ENCODE measurements around the gene KRT81.
"Not testable (repeated sequence)": the region's sequence is repeated elsewhere in the genome, so short reads cannot be mapped to it uniquely, and the experiment has no call there.

KRT81 gene

DNA sequence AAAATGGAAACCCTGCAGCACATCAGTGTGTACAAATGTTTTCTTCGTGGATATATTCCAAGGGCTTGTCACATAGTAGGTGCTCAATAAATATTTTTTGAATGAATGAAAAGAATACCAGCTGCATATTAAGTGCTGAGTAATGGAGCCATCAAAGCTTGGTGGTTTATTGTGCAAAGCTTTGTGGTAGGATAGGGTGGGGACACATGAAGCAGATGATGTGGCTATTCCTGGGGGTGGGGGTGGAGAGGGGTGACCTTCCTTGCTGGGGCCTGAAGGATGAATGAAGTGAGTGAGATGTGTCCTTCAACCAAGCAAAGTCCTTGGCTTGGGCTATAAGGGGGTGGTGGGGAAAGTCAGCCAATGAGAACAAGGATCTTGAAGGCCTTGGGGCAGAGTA, 4.3 kb upstream of the KRT81 start:
- DNase-seq, result no peak

DNA sequence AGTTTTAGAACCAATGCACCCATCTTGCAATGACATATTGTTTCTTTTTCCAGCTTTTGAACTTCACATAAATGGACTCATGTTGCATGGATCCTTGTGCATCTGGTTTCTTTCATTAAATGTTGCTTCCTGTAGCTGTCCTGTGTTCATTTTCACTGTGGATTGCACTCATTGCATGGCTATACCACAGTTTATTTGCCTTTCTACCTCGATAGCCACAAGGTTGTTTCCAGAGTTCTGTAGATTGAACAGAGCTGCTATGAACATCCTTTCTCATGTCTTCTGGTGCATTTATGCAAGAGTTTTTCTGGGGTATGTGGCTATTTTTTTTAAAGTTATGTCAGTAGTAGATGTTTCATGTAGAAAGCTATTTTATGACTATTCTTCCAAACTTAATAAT, 3.5 kb upstream of the KRT81 start:
- no peak for DNase-seq

DNA sequence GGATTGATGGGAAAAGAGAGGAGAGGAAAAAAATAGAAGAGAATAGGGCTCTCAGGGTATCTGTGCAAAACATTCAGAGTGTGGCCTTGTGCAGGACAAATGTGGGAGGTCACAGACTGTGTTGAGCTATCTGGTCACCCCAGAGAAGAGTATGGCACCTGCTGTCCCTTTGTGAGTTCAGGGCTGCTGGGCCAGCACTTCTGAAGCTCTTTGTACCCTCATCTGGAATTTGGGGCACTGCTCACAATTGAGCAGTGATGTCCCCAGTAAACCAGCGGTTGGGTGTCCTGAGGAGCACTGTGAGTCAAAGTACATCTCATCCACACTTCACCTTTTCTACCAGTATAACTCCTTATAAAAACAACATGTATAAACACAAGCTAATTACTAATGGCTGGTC, 2.6 kb upstream of the KRT81 start:
- no peak for DNase-seq

DNA sequence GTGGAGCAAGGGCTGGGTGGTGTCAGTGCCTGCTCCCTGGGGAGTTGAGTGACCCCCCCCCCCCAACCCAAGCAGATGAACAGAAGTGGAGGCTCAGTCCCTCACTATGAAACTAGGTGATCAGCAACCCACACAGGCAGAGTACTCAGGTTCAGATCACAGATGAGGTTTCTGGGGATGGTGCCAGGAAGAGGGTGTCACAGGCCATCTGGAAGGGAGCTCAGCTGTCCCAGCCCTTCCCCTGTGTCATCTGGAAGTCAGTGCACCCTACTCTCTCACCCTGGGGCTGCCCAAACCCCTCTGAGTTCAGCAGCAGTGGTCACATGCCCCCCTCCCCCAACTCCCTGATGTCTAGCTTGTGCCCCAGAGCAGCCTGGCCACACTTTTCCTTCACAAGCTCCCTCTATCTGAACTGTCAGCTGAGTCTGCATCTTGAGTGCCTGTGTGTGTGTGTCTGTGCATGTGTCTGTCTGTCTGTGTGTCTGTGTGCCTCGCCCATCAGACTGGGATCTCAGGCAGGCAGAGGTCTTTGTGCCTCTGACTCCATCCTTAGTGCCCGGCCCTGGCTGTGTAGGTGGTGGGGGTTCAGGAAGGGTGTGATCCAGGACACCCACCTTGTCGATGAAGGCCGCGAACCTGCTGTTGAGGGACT, 725 bp downstream of the KRT81 start:
- not testable (repeated sequence) for DNase-seq

DNA sequence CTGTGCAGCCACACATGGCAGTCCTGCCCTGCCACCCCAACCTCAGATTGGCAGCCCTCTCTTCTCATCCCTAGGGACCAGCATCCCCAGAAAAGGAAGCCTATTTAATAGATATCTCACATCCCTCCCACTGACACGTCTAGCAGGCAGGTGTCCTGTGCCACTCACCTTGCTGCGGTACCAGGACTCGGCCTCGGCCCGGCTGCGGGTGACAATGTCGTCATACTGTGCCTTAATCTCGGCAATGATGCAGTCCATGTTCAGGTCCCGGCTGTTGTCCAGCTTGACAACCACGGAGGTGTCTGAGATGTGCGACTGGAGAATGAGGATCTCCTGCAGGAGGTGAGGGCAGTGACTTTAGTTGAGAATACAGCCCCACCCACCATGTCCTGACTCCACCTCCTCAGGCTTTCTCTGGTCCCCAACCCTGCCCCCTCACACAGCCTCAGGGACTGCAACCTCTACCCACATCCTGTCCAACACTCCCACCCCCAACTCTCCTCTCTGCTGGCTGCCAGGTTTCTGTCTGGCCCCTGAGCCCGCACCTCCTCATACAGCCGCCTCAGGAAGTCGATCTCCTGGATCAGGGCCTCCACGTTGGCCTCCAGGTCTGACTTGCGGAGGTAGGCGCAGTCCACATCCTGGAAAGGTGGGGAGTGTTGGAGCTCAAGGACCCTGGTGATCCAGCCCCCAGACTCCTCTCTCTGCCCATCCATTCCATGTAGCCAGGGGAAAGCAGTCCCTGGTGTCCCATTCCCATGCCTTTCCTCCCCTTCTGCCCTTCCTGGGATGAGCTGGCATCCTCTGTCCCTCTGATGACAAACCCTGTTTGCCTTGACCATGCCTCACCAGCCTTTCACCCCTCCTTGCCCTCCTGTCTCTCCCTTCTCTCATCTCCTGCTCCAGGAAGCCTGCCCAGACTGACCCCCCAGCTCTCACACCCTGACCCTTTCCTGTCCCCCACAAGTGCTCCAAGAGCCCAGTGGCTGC, 3.2 kb downstream of the KRT81 start:
- DNase-seq, result not testable (repeated sequence)

DNA sequence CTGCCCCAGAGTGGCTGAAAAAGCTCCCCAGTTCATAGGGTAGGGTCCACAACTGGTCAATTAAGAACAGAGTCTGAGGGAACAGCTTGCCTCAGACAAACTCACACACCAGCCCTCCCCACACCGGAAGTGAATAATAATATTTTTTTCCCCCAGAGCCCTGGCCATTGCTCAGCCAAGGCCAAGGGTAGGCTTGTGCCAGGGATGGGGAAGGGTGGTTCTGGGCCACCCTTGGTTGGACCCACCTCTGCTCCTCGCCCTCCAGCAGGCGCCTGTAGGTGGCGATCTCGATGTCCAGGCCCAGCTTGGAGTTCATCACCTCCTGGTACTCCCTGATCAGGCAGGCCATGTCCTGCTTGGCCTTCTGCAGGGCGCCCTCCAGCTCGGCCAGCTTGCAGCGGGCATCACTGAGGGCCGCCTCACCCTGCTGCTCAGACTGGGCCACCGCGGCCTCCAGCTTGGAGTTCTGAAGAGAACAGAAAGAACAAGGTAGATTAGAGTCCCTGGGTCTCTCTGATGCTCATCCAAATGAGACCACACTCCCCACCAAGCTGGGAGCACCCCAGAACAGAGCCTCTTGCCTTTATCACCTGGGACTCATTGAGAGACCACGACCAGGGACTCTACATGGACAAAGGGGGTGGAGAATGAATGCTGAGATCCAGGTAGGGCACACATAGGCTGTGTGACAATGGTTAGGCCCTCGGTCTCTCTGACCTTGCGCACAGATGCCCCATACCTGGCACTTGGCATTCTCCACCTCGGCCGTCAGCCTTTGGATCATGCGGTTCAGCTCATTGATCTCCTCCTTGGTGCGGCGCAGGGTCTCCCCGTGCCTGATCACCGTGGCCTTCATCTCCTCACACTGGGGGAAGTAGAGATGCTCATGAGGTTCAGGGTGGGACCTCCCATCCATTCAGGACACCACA, 4.2 kb downstream of the KRT81 start:
- not testable (repeated sequence) for DNase-seq

DNA sequence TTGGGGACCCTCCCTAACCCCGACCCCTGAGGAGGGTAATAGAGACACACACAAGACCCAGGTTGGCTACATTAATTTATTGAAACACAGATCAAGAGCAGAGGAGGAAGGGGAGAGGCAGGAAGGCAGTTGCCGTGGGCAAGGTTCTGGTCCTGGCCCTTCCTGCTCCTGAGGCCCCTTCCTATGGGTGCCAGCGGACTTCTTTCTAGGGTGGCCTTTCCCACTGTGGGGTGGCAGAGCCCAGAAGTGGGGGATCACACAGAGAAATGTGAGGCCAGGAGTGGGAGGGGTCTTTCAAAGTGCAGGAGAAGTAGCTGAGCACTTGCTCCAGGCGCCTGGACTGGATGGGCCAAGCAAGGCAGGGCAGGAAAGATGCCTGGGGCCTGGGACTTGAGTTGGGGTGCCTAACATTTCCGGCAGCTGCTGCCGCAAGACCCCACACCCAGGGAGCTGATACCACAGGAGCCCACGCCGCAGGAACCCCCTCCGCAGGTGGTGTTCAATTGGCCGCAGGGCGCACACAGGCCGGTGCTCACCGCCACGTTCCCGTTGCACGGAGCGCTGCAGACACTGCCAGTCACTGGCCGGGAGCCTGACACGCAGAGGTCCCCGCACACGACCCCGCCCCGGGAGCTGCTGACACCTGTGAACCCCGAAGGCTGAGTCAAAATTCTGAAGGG, 5.3 kb downstream of the KRT81 start:
- no peak for DNase-seq

DNA sequence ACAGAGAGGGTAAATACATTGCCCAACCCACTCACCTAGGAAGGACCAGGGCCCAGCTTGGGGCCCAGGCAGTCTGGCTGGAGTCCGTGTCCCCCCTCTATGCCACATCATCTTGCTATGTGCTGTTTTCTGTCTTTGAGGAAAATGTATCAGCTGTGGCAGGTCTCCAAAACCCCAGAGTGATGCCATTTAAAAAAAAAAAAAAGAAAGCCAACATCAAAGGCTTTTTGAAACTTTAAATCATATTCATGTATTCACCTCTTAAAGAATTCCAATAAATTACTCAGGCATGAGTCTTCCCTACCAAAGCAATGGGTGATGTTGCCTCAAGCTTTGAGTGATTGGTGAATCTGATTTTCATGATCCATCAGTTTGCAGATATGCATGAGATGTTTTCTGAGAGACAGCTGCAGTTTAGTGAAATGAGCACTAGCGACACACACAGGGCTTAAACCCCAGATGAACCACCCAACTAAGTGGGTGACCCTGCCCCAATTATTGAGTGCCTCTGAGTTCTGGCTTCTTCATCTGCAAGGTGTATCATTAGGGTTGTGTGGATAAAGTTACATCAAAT, 6.1 kb downstream of the KRT81 start:
- DNase-seq, result no peak

DNA sequence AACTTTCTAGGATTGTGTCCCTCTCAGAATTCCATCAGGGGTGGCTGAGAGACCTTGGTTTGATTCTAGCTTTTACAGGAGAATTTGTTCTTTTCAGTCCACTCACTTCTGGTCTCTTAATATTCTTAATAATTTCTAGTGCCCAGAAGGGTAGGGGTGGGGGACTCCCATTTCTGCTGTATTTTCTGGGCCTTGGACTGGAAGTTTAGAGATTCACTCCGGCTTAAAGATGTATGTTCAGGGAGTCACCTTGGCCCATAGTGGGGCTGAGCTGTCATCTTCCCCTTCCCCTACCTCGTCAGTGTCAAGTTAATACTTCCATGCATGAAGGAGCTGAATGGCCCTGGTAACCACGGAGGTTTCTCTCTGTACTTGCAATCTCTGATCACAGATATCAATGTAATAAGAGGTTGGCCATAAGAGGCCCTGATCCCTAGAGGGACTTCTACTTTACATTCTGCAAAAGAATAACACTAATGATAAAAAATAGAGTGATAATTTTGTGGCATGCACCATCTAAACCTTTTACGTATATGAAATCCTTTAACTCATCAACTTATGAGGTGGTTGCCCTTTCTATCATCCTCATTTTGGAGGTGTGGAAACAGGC, 6.7 kb downstream of the KRT81 start:
- DNase-seq, result no peak

DNA sequence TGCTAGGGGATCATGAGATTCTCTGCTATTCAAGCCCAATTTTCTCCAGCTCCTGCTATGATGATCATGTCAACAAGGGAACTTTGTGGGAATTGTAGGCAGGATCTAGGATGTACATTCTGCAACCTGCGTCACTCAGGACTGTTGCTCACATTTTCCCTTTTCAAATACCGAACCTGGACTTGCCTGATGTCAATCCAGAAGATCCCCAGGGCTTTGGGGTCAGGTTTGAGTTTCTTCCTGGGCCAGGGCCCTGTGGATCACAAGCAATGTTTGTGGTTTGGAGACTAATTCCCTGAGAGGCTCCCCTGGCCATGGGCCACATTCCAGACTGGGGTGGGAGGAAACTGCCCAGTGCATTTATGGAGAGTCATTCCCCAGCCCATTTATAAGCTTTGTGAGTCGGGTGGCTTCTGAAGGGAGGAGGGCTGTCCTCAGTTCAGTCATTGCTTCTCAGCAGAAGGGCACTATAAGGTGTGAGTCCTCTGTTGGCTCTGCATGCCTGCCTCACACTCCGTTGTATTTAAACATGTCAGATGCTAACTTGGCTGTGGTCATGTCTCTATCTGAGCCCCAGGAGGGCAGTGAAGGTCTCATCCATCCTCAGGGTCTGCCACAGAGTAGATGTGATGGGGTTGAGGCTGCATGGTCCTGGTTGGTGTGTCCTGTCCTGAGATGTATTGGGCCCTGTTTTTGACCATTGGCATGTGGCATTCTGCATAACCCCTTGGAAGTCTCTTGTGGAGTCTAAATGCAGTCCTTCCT, 10.4 kb downstream of the KRT81 start:
- DNase-seq, result no peak

DNA sequence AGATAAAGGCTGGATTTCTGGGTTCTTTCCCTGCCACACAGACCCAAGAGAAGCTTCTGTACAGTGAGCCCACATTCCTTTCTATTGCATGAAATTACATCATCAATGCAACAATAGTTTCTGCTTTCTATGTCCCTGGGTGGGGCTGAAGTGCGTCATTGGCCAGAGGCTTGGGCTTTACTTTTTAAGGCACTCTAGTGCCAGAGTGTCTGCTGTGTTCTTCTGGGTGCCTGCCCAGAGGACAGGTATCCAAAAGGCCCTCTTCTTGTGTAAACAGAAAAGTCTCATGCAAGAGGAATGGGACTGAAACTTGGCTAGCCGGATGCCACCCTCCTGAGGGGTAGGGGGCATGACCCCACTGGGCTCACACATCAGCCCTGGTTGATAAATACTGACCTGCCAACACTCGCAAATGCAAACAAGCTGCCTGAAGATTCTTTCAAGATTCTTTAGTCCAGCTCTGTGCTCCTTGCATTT, 11.0 kb downstream of the KRT81 start:
- DNase-seq, result no peak

DNA sequence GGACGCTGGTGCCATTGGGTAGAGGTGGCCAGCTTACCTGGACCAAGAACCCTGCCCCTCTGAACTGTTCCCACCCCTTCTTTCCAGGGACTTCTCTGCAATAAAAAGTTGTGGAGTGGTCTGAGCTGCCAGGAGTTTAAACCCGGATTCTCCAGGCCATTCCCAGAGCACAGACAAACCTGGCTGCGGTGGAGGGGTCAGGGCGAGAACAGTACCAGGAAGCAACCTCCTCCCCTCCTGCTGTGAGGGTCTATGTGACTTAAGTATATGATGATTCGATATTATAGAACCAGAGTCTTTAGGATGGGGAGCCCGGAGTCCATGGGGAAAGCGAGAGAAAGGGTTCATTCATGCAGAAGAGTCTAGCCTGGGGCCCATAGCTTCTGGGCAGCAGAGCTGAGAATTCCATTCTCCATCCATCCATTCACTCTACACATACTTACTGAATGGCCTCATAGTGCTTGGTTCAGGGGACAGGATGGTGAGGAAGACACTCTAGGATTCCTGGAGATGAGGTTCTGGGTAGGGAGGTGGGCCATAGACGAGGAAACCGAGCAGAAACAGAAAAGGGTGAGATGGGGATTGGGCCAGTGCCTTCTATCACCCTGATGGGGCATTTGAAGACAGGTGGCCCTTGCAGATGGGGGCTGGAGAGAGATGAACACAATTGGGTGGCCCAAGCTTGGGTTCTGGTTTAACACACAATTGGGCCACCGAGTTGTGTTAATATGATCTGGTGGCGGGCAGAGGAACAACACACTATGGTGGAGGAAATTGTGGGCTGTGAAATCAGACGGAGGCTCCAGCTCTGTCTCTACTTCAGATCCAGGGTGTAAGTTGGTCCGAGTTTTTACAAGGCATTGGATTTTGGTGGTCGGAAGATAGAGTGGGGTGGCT, 11.7 kb downstream of the KRT81 start:
- DNase-seq, result no peak

DNA sequence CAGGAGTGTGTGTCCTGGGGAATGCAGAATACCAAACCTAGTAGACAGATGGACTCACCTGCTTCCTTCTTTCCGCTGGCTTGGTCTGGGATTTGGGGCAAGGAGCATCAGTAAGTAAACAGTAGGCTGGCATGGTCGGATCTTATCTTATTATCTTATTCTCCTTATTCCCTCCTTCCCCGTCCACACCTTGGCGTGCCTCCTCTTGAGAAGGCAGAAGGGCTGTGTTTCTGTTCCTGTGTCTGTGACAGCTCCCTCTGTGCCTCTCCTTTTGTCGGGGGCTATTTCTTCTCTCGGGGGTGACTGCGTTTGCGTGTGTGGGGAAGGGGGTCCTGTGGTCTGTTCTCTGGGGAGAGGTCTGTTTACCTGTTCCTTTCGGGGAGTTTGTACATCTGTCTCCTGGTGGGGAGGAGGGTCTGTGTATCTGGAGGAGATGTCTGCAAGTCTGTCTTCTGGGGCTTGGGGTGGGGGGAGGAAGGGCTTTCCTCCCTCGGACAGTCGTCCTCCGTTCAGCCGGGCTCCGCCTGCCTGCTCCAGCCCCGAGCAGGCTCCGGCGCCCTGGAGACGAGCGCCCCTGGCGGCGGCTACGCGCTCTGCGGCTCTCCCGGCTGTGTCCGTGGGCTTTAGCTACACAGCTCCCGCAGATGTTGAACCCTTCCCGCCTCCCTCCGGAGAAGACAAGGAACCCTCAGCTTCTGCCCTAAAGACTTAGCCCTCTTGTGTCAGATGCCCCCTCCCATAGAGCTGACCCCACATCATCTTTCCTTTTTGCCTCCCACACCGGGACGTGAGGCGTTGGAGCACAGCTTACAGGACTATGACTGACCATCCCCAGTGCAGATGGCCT, 12.5 kb downstream of the KRT81 start:
- peak; percentile 64 to 79 (median 76) for DNase-seq

DNA sequence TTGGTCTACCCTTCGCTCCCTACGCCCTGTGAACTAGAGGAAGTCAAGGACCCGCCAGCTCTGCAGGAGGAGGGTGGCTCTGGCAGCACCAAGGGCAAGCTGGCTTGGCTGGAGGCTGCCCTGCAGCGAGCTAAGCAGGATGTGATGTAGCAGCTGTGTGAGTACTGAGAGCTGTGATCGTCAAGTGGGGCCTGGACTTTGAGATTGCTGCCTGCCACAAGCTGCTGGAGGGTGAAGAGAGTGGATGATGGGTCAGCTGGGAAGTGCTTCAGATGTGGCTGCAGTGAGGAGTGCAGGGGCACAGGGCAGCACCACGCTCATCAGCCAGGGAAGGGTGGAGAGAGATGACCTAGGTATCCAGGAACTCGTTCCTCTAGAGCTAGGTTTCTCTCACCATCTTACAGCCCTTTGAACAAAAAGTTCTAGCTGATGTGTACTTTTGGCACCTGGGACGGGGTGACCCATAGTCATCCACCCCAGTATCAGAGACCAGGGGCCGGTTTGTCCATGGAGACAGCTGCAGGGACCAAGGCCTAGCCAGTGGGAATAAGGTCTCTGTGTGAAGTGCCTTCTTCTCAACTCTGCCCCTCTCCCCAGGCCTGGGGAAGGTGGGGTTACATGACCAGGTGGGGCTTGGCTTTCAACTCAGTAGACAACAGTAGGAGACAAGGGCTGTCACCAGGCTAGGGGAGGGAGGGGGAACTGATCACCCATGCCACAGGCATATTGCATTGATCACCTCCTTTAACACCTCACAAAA, 13.7 kb downstream of the KRT81 start:
- peak in 1 of 3 experiments; percentile 48 for DNase-seq

DNA sequence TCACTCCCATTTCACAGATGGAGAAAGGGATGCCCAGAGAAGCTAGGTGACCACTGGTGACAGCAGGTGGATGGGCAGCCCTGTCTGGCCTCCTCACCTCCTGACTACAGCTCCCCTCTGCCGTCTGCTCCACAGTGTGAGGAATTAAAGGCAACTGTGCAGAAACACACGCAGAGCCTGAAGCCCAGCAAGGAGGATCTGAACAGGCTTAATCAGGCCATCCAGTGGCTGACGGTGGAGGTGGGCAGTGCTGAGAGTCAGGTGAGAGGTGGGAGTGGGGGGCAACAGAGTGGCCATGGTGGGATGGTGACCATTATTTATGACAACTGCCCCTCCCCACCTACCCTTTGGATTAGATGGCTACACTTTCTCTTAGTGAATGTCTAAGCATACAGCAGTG, 15.6 kb downstream of the KRT81 start:
- no peak for DNase-seq

DNA sequence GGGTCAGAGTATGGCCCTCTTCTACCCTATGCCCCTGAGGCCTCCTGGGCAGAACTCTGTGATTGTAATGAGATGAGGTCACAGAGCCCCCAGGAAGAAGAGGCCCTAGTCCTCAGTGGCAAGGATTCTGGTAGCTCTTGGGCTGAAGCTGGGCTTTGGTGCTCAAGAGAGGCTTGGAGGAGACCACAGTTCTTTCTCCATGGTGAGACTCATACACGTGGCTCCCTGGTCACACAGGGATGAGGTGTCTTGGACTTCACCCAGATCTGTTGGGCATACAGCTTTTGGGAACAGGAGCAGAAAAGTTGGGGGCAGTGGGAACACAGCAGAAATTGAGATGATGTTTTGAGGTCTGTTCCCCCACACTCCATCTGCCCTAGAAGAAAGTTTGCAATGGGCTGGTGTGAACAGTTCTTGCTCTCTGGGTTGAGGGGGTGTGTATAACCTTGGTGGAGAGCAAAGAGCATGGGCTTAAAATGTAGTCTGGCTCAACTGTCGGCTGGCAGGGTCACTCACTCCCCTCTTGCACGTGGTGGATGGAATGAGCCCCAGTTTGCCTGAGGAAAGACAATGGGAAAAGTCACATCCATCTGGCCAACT, 16.7 kb downstream of the KRT81 start, which contains the start of gene KRT86:
TSS of gene KRT86 (plus strand) at position 125 of the 600 bp plus-strand sequence. CDS start 27,272 bp downstream, outside the sequence.
- DNase-seq, result no peak

DNA sequence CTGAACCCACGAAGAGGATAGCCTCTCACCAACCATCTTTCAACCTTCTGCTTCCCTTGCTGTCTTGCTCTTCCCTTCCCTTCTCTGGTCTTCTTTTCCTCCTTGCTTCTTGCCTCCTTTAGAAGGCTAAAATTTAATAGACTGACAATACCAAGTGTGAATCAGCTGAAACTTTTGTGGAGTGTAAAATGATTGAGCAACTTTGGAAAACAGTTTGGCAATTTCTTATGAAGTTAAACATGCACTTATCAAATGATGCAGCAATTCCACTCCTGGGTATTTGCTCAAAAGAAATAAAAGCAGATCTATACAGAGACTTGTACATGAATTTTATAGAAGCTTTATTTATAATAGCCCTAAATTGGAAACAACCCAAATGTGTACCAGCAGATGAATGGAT, 20.2 kb downstream of the KRT81 start:
- no peak for DNase-seq
